MM.1S (cell line): ENCODE measurements around the gene SLC6A20.

Experiments used
- DNase-seq: peaks from one replicate; pipeline ENCODE4 v3.0.0-alpha.2; 2015
- H2AFZ ChIP-seq: fragments of 300-600 bp; sonication (generic); 2 replicates; pipeline ENCODE4 v1.6.0; 2016; ENCODE audit warnings: antibody characterized with exemption, low read length
- H3F3A ChIP-seq: fragments of 300-600 bp; sonication (generic); 2 replicates; pipeline ENCODE4 v1.6.1; 2016; ENCODE audit warnings: mild to moderate bottlenecking, antibody characterized with exemption, low read length, moderate library complexity, mixed read lengths; ENCODE audit not compliant: insufficient read depth
- H3K27ac ChIP-seq: fragments of 300-600 bp; sonication (generic); 2 replicates; pipeline ENCODE4 v1.5.1; 2016; ENCODE audit warnings: mild to moderate bottlenecking, low read length
- H3K27me3 ChIP-seq: fragments of 300-600 bp; sonication (generic); replicated peaks from 2 replicates; pipeline ENCODE4 v1.6.0; 2016; ENCODE audit warnings: low read length; ENCODE audit not compliant: insufficient read depth
- H3K36me3 ChIP-seq: fragments of 300-600 bp; sonication (generic); replicated peaks from 2 replicates; pipeline ENCODE4 v1.6.1; 2016; ENCODE audit warnings: mild to moderate bottlenecking, low read length, mixed read lengths; ENCODE audit not compliant: insufficient read depth
- H3K4me1 ChIP-seq: fragments of 300-600 bp; sonication (generic); 2 replicates; pipeline ENCODE4 v1.6.1; 2016; ENCODE audit warnings: low read length, mixed read lengths
- H3K4me2 ChIP-seq: fragments of 300-600 bp; sonication (generic); 2 replicates; pipeline ENCODE4 v1.6.0; 2016; ENCODE audit warnings: low read depth, low read length
- H3K4me3 ChIP-seq: fragments of 300-600 bp; sonication (generic); 2 replicates; pipeline ENCODE4 v1.5.1; 2016; ENCODE audit warnings: low read length, mixed read lengths
- H3K79me2 ChIP-seq: fragments of 300-600 bp; sonication (generic); 2 replicates; pipeline ENCODE4 v1.6.1; 2016; ENCODE audit warnings: mixed run types, low read length, mixed read lengths
- H3K9ac ChIP-seq: fragments of 300-600 bp; sonication (generic); 2 replicates; pipeline ENCODE4 v1.6.1; 2016; ENCODE audit warnings: low read length, mixed read lengths
- H3K9me2 ChIP-seq: fragments of 300-600 bp; sonication (generic); replicated peaks from 2 replicates; pipeline ENCODE4 v1.6.1; 2016; ENCODE audit warnings: mild to moderate bottlenecking, low read length, mixed read lengths; ENCODE audit not compliant: insufficient read depth
- H3K9me3 ChIP-seq: fragments of 300-600 bp; sonication (generic); replicated peaks from 2 replicates; pipeline ENCODE4 v1.6.1; 2016; ENCODE audit warnings: mild to moderate bottlenecking, low read length, mixed read lengths; ENCODE audit not compliant: insufficient read depth
- H4K20me1 ChIP-seq: fragments of 300-600 bp; sonication (generic); 2 replicates; pipeline ENCODE4 v1.6.1; 2016; ENCODE audit warnings: mild to moderate bottlenecking, low read length, moderate library complexity, mixed read lengths; ENCODE audit not compliant: insufficient read depth
- CTCF ChIP-seq: fragments of 300-600 bp; sonication (generic); IDR thresholded peaks from 2 replicates; pipeline ENCODE4 v1.5.1; 2016; ENCODE audit warnings: antibody characterized with exemption, low read length, mixed read lengths
- EZH2 ChIP-seq: fragments of 300-600 bp; sonication (generic); optimal IDR thresholded peaks from 2 replicates; pipeline ENCODE3; 2017; ENCODE audit warnings: low read depth, mild to moderate bottlenecking, antibody characterized with exemption, low read length, mixed read lengths
- EZH2phosphoT487 ChIP-seq: fragments of 300-600 bp; sonication (generic); IDR thresholded peaks from 2 replicates; pipeline ENCODE4 v1.6.1; 2018; ENCODE audit warnings: antibody characterized with exemption, low read length

SLC6A20 gene

GRCh38 chr3:45775571-45776300, 20.6 kb downstream of the SLC6A20 start:
- Histone ChIP-seq H3K27ac (no peak overlapping the region), H2AFZ (no peak overlapping the region), H3K4me3 (no peak overlapping the region), H3K79me2 (no peaks in the 10 kb centered on the region), H3K9ac (no peak overlapping the region), H3K9me2 (no peaks in the 10 kb centered on the region), H3F3A (no peaks in the 10 kb centered on the region), H3K27me3 (no peaks in the 10 kb centered on the region), H4K20me1 (no peaks in the 10 kb centered on the region), H3K4me1 (no peaks in the 10 kb centered on the region), H3K36me3 (no peaks in the 10 kb centered on the region), H3K9me3 (no peaks in the 10 kb centered on the region), H3K4me2 (no peak overlapping the region)
- TF ChIP-seq EZH2phosphoT487 (no peak), CTCF (no peak), EZH2 (no peak)
- DNase-seq, result no peak

GRCh38 chr3:45774581-45775521, 21.5 kb downstream of the SLC6A20 start:
- Histone ChIP-seq H3K4me1 (no peaks in the 10 kb centered on the region), H3K9me2 (no peaks in the 10 kb centered on the region), H3K4me2 (no peak overlapping the region), H3K27ac (no peak overlapping the region), H3F3A (no peaks in the 10 kb centered on the region), H3K9ac (no peak overlapping the region), H3K4me3 (no peak overlapping the region), H3K9me3 (no peaks in the 10 kb centered on the region), H4K20me1 (no peaks in the 10 kb centered on the region), H3K36me3 (no peaks in the 10 kb centered on the region), H2AFZ (no peak overlapping the region), H3K79me2 (no peaks in the 10 kb centered on the region), H3K27me3 (no peaks in the 10 kb centered on the region)
- DNase-seq, result no peak
- TF ChIP-seq CTCF (no peak), EZH2 (no peak), EZH2phosphoT487 (no peak)

- H3K9me3 ChIP-seq, result no peaks in the 10 kb centered on the region
- DNase-seq, result no peak
- no peak overlapping the region for H3K4me2 ChIP-seq
- H3K36me3 ChIP-seq, result no peaks in the 10 kb centered on the region
- no peaks in the 10 kb centered on the region for H3F3A ChIP-seq
- H3K79me2 ChIP-seq, result no peaks in the 10 kb centered on the region
- no peak for TF ChIP-seq CTCF
- no peak for TF ChIP-seq EZH2
- TF ChIP-seq EZH2phosphoT487, result no peak
- H3K9me2 ChIP-seq, result no peaks in the 10 kb centered on the region
- no peaks in the 10 kb centered on the region for H3K27me3 ChIP-seq
- H4K20me1 ChIP-seq, result no peaks in the 10 kb centered on the region
- no peak overlapping the region for H3K9ac ChIP-seq
- no peaks in the 10 kb centered on the region for H3K4me1 ChIP-seq
- H3K27ac ChIP-seq, result no peak overlapping the region
- H2AFZ ChIP-seq, result no peak overlapping the region
- H3K4me3 ChIP-seq, result no peak overlapping the region
These were observed 22.5 kb downstream of the SLC6A20 start for GRCh38 chr3:45773714-45774449.
